Neural cell (in vitro differentiated cells): Measurements from ENCODE around the gene FBXL17. TPM values are rescaled to one million over a fixed set of nuclear protein-coding genes. Genes with fewer than 3 reads are reported as not detected.

Experiments used
- H2AFZ ChIP-seq: fragments of 200-600, 300-800 bp; sonication (generic), shearing (Covaris generic); 2 replicates; pipeline ENCODE4 v1.6.0; 2014; ENCODE audit warnings: low read depth, mild to moderate bottlenecking, antibody characterized with exemption, low read length, moderate library complexity
- H3F3A ChIP-seq: fragments of 200-600 bp; shearing (Covaris generic); 2 replicates; pipeline ENCODE4 v1.6.1; 2016; ENCODE audit warnings: mild to moderate bottlenecking, moderate library complexity, mixed read lengths, antibody characterized with exemption, low read length; ENCODE audit not compliant: insufficient read depth, poor library complexity, severe bottlenecking
- H3K27ac ChIP-seq: fragments of 200-600, 300-800 bp; sonication (generic), shearing (Covaris generic); 2 replicates; pipeline ENCODE4 v1.5.1; 2014; ENCODE audit warnings: mild to moderate bottlenecking, low read length, moderate library complexity
- H3K27me3 ChIP-seq: fragments of 300-800, 200-600 bp; sonication (generic), shearing (Covaris generic); 2 replicates; pipeline ENCODE4 v1.6.0; 2014; ENCODE audit warnings: mild to moderate bottlenecking, low read depth, low read length, moderate library complexity; ENCODE audit not compliant: insufficient read depth
- H3K36me3 ChIP-seq: fragments of 300-800, 200-600 bp; sonication (generic), shearing (Covaris generic); 2 replicates; pipeline ENCODE4 v1.5.1; 2014; ENCODE audit warnings: mild to moderate bottlenecking, antibody characterized with exemption, low read length, moderate library complexity; ENCODE audit not compliant: insufficient read depth
- H3K4me2 ChIP-seq: fragments of 300-800, 200-600 bp; sonication (generic), shearing (Covaris generic); 2 replicates; pipeline ENCODE4 v1.6.0; 2014; ENCODE audit warnings: mild to moderate bottlenecking, low read length
- H3K4me3 ChIP-seq: fragments of 300-800, 200-600 bp; sonication (generic), shearing (Covaris generic); 2 replicates; pipeline ENCODE4 v1.5.1; 2014; ENCODE audit warnings: mild to moderate bottlenecking, low read length, moderate library complexity
- H3K79me2 ChIP-seq: fragments of 200-600 bp; shearing (Covaris generic); replicated peaks from 2 replicates; pipeline ENCODE4 v1.6.0; 2014; ENCODE audit warnings: mild to moderate bottlenecking, low read length, moderate library complexity; ENCODE audit not compliant: insufficient read depth
- H3K9ac ChIP-seq: fragments of 300-800, 200-600 bp; sonication (generic), shearing (Covaris generic); 2 replicates; pipeline ENCODE4 v1.6.1; 2016; ENCODE audit warnings: mild to moderate bottlenecking, low read length, mixed read lengths
- H3K9me2 ChIP-seq: fragments of 200-600 bp; shearing (Covaris generic); 2 replicates; pipeline ENCODE4 v1.6.1; 2016; ENCODE audit warnings: mild to moderate bottlenecking, low read length, mixed read lengths; ENCODE audit not compliant: insufficient read depth
- H3K9me3 ChIP-seq: fragments of 200-600, 300-800 bp; sonication (generic), shearing (Covaris generic); 2 replicates; pipeline ENCODE4 v1.6.1; 2016; ENCODE audit warnings: mild to moderate bottlenecking, mixed run types, low read length, moderate library complexity, mixed read lengths
- H4K20me1 ChIP-seq: fragments of 200-600 bp; shearing (Covaris generic); 2 replicates; pipeline ENCODE4 v1.6.1; 2016; ENCODE audit warnings: mild to moderate bottlenecking, mixed run types; ENCODE audit not compliant: insufficient read depth
- CTCF ChIP-seq: fragments of 450-650 bp; IDR thresholded peaks from 2 replicates; pipeline ENCODE4 v1.5.1; 2014; ENCODE audit warnings: antibody characterized with exemption, mild to moderate bottlenecking, moderate library complexity; ENCODE audit not compliant: poor library complexity, severe bottlenecking
- EP300 ChIP-seq: fragments of 450-650 bp; conservative IDR thresholded peaks from 2 replicates; pipeline ENCODE4 v1.6.1; 2014; ENCODE audit warnings: antibody characterized with exemption, mild to moderate bottlenecking, moderate library complexity; ENCODE audit not compliant: poor library complexity, severe bottlenecking
- EZH2 ChIP-seq: fragments of 200-600, 300-800 bp; shearing (Covaris generic), sonication (generic); IDR thresholded peaks from 2 replicates; pipeline ENCODE4 v1.6.1; 2014; ENCODE audit warnings: antibody characterized with exemption, low read length, borderline replicate concordance, mild to moderate bottlenecking; ENCODE audit not compliant: insufficient read depth, poor library complexity, severe bottlenecking
- MXI1 ChIP-seq: fragments of 450-650 bp; conservative IDR thresholded peaks from 2 replicates; pipeline ENCODE4 v1.6.1; 2014; ENCODE audit warnings: antibody characterized with exemption, mild to moderate bottlenecking; ENCODE audit not compliant: poor library complexity, severe bottlenecking
- POLR2AphosphoS5 ChIP-seq: IDR thresholded peaks from 2 replicates; pipeline ENCODE4 v1.6.1; 2012
- RAD21 ChIP-seq: fragments of 450-650 bp; conservative IDR thresholded peaks from 2 replicates; pipeline ENCODE4 v1.6.1; 2014; ENCODE audit warnings: antibody characterized with exemption, mild to moderate bottlenecking, moderate library complexity
- SMC3 ChIP-seq: fragments of 450-650 bp; conservative IDR thresholded peaks from 2 replicates; pipeline ENCODE4 v1.6.1; 2014; ENCODE audit warnings: antibody characterized with exemption, mild to moderate bottlenecking, moderate library complexity; ENCODE audit not compliant: poor library complexity
- TAF1 ChIP-seq: IDR thresholded peaks from 2 replicates; pipeline ENCODE4 v1.6.1; 2012; ENCODE audit warnings: low read depth
- polyA plus RNA-seq: library from polyadenylated mRNA; depleted of rRNA; stranded (reverse); fragments of >200 nt; gene quantifications from 2 replicates; pipeline ENCODE4 v1.2.3, GENCODE V29; 2014
- TF ChIP-seq, protein P1 (sequence below): IDR thresholded peaks from 2 replicates; pipeline ENCODE4 v1.6.1; 2012; ENCODE audit warnings: borderline replicate concordance

The FBXL17 gene
- polyA plus RNA-seq, 1 donor from 2014 or later = 19.6 TPM

- Histone ChIP-seq H3K4me2 (no peak overlapping the region), H3F3A (no peaks in the 10 kb centered on the region), H2AFZ (no peak overlapping the region), H3K9me2 (no peaks in the 10 kb centered on the region), H4K20me1 (no peaks in the 10 kb centered on the region), H3K9ac (no peak overlapping the region), H3K9me3 (no peaks in the 10 kb centered on the region), H3K79me2 (no peaks in the 10 kb centered on the region), H3K36me3 (no peaks in the 10 kb centered on the region), H3K4me3 (no peak overlapping the region), H3K27ac (no peak overlapping the region), H3K27me3 (no peaks in the 10 kb centered on the region)
- TF ChIP-seq RAD21 (no peak), EZH2 (no peak)
These were observed 38.3 kb upstream of the FBXL17 start for GRCh38 chr5:108420158-108420557.

GRCh38 chr5:108418197-108418596 lies 36.3 kb upstream of the FBXL17 start:
- Histone ChIP-seq H3K9ac (no peak overlapping the region), H3K36me3 (no peaks in the 10 kb centered on the region), H3K79me2 (no peaks in the 10 kb centered on the region), H3K9me3 (no peaks in the 10 kb centered on the region), H3K4me2 (no peak overlapping the region), H3K4me3 (no peak overlapping the region), H2AFZ (no peak overlapping the region), H4K20me1 (no peaks in the 10 kb centered on the region), H3F3A (no peaks in the 10 kb centered on the region), H3K27ac (no peak overlapping the region), H3K27me3 (no peaks in the 10 kb centered on the region), H3K9me2 (no peaks in the 10 kb centered on the region)
- TF ChIP-seq EZH2 (no peak), TAF1 (no peak), POLR2AphosphoS5 (no peak), EP300 (no peak), RAD21 (no peak), SMC3 (no peak), CTCF (no peak), MXI1 (no peak)
- TF ChIP-seq, protein P1, sequence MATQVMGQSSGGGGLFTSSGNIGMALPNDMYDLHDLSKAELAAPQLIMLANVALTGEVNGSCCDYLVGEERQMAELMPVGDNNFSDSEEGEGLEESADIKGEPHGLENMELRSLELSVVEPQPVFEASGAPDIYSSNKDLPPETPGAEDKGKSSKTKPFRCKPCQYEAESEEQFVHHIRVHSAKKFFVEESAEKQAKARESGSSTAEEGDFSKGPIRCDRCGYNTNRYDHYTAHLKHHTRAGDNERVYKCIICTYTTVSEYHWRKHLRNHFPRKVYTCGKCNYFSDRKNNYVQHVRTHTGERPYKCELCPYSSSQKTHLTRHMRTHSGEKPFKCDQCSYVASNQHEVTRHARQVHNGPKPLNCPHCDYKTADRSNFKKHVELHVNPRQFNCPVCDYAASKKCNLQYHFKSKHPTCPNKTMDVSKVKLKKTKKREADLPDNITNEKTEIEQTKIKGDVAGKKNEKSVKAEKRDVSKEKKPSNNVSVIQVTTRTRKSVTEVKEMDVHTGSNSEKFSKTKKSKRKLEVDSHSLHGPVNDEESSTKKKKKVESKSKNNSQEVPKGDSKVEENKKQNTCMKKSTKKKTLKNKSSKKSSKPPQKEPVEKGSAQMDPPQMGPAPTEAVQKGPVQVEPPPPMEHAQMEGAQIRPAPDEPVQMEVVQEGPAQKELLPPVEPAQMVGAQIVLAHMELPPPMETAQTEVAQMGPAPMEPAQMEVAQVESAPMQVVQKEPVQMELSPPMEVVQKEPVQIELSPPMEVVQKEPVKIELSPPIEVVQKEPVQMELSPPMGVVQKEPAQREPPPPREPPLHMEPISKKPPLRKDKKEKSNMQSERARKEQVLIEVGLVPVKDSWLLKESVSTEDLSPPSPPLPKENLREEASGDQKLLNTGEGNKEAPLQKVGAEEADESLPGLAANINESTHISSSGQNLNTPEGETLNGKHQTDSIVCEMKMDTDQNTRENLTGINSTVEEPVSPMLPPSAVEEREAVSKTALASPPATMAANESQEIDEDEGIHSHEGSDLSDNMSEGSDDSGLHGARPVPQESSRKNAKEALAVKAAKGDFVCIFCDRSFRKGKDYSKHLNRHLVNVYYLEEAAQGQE = no peak
